NCI-H1092 treated with DMSO at 0.1 percent for 48 hours (cell line): ENCODE results near the gene ATP10A.
"Not testable (repeated sequence)": the region's sequence is repeated elsewhere in the genome, so short reads cannot be mapped to it uniquely, and the experiment has no call there.

Experiments used
- DNase-seq: peaks from one replicate; lab custom pipeline; 2025; lab: John Stamatoyannopoulos, UW

Gene ATP10A

GRCh38 chr15:25771338-25771706 lies 91.8 kb downstream of the ATP10A start:
- DNase-seq, result no peak

- DNase-seq, result no peak
These were observed 92.3 kb downstream of the ATP10A start for GRCh38 chr15:25770618-25771337.

GRCh38 chr15:25770031-25770430 lies 93.1 kb downstream of the ATP10A start:
- no peak for DNase-seq

- no peak for DNase-seq
These were observed 94.9 kb downstream of the ATP10A start for GRCh38 chr15:25768271-25768670.

- DNase-seq, result no peak
These were observed 95.6 kb downstream of the ATP10A start for GRCh38 chr15:25767356-25768151.

GRCh38 chr15:25766417-25766816 lies 96.7 kb downstream of the ATP10A start:
- no peak for DNase-seq

GRCh38 chr15:25764980-25765735 lies 98.0 kb downstream of the ATP10A start:
- no peak for DNase-seq

- no peak for DNase-seq
These were observed 99.2 kb downstream of the ATP10A start for GRCh38 chr15:25763954-25764353.

- no peak for DNase-seq
These were observed 99.8 kb downstream of the ATP10A start for GRCh38 chr15:25763331-25763751.

- DNase-seq, result no peak
These were observed 101.0 kb downstream of the ATP10A start for GRCh38 chr15:25761971-25762662.

- DNase-seq, result no peak
These were observed 103.7 kb downstream of the ATP10A start for GRCh38 chr15:25759421-25759820.

- not testable (repeated sequence) for DNase-seq
These were observed 104.5 kb downstream of the ATP10A start for GRCh38 chr15:25758612-25759011.

- DNase-seq, result no peak
These were observed 119.4 kb downstream of the ATP10A start for GRCh38 chr15:25743548-25744275.

GRCh38 chr15:25742776-25743547 lies 120.2 kb downstream of the ATP10A start:
- no peak for DNase-seq

GRCh38 chr15:25742041-25742730 lies 120.9 kb downstream of the ATP10A start:
- DNase-seq, result no peak

GRCh38 chr15:25741256-25741580 lies 121.9 kb downstream of the ATP10A start:
- no peak for DNase-seq

- no peak for DNase-seq
These were observed 122.5 kb downstream of the ATP10A start for GRCh38 chr15:25740383-25741255.

GRCh38 chr15:25739687-25740121 lies 123.4 kb downstream of the ATP10A start:
- DNase-seq, result peak; percentile 81
